Small intestine (tissue), 16 donors: ENCODE results near the gene KDSR. TPM values are rescaled to one million over a fixed set of nuclear protein-coding genes. Genes with fewer than 3 reads are reported as not detected.

Source experiments
- DNase-seq, 2 donors: peaks; one replicate each; pipeline versions ENCODE4 v3.0.0 to v3.0.0-alpha.2; 2013
- FAIRE-seq: peaks from 2 replicates; lab custom pipeline; 2012; peaks lifted over from hg19 to GRCh38; lab: Jason Lieb, UNC
- H3K27ac ChIP-seq, 3 donors: one replicate each; pipeline ENCODE4 v1.5.1; 2013; ENCODE audit warnings: low read length in 2 of 3, mild to moderate bottlenecking in 2 of 3, control low read depth in 1 of 3, inconsistent platforms in 1 of 3, low read depth in 1 of 3, moderate library complexity in 1 of 3
- H3K27me3 ChIP-seq, 3 donors: one replicate each; pipeline ENCODE4 v1.6.1; 2013; ENCODE audit warnings: low read length in 3 of 3, inconsistent platforms in 1 of 3; ENCODE audit not compliant: control insufficient read depth in 3 of 3, insufficient read depth in 3 of 3
- H3K36me3 ChIP-seq, 3 donors: one replicate each; pipeline ENCODE4 v1.6.1; 2013; ENCODE audit warnings: low read length in 3 of 3, inconsistent platforms in 1 of 3, low read depth in 1 of 3, mild to moderate bottlenecking in 1 of 3, moderate library complexity in 1 of 3; ENCODE audit not compliant: control insufficient read depth in 3 of 3, insufficient read depth in 2 of 3
- H3K4me1 ChIP-seq, 3 donors: one replicate each; pipeline ENCODE4 v1.6.1; 2013; ENCODE audit warnings: low read length in 2 of 3, inconsistent platforms in 1 of 3, low read depth in 1 of 3, mild to moderate bottlenecking in 1 of 3, moderate library complexity in 1 of 3; ENCODE audit not compliant: control insufficient read depth in 3 of 3, insufficient read depth in 2 of 3
- H3K4me3 ChIP-seq, 3 donors: one replicate each; pipeline ENCODE4 v1.5.1; 2013; ENCODE audit warnings: low read length in 3 of 3, control low read depth in 1 of 3, inconsistent platforms in 1 of 3, low read depth in 1 of 3, mild to moderate bottlenecking in 1 of 3, moderate library complexity in 1 of 3
- H3K9me3 ChIP-seq, 2 donors: one replicate each; pipeline ENCODE4 v1.6.1; 2013; ENCODE audit warnings: low read depth in 1 of 2, low read length in 1 of 2; ENCODE audit not compliant: control insufficient read depth in 2 of 2, insufficient read depth in 1 of 2
- WGBS, 3 donors: extraction: QIAGEN DNeasy Blood & Tissue Kit; methylation state at CpG; one replicate each; pipeline ENCODE4 v1.1.7; 2013; 5-methylcytosine and 5-hydroxymethylcytosine counted together
- long read RNA-seq, 10 donors: transcript quantifications; one replicate each; lab custom pipeline, GENCODE V29; 2026
- polyA plus RNA-seq, 4 donors: library from polyadenylated mRNA; stranded (reverse) in 3 of 4; unstranded in 1 of 4; fragments of 200-250 nt in 3 of 4; fragments of 120-200 nt in 1 of 4; gene quantifications; one replicate each; pipeline versions ENCODE4 v1.2.1 to v1.2.3, GENCODE V29; 2013
- donor health status: healthy with polysubstance abuse.
- donor health status: control.
- donor health status: control.
- donor health status: Bipolar disorder and iron deficiency.
- donor health status: healthy.

The KDSR gene
- 10 to 100 TPM in 2 of 4 donors, 1 to 10 TPM in 2; 5.8 to 40.6 (median 16.2) TPM for polyA plus RNA-seq
- long read RNA-seq, donor 1: 0 reads
- long read RNA-seq, donor 2, full-length matches to known transcripts: 5 of 5 reads
- long read RNA-seq, donor 2, partial matches to known transcripts: 0 of 5 reads
- long read RNA-seq, donor 2, other reads (novel, unspliced or antisense): 0 of 5 reads
- long read RNA-seq, donor 3, full-length matches to known transcripts: 3 of 3 reads
- long read RNA-seq, donor 3, partial matches to known transcripts: 0 of 3 reads
- long read RNA-seq, donor 3, other reads (novel, unspliced or antisense): 0 of 3 reads
- long read RNA-seq, donor 4: 0 reads
- long read RNA-seq, donor 5, partial matches to known transcripts: 0 of 1 reads
- long read RNA-seq, donor 5, other reads (novel, unspliced or antisense): 0 of 1 reads
- long read RNA-seq, donor 6, full-length matches to known transcripts: 5 of 5 reads
- long read RNA-seq, donor 6, partial matches to known transcripts: 0 of 5 reads
- long read RNA-seq, donor 6, other reads (novel, unspliced or antisense): 0 of 5 reads
- long read RNA-seq, donor 7, full-length matches to known transcripts: 6 of 6 reads
- long read RNA-seq, donor 7, partial matches to known transcripts: 0 of 6 reads
- long read RNA-seq, donor 7, other reads (novel, unspliced or antisense): 0 of 6 reads
- long read RNA-seq, donor 8: 0 reads
- long read RNA-seq, donor 9: 0 reads
- long read RNA-seq, donor 10, full-length matches to known transcripts: 6 of 23 reads
- long read RNA-seq, donor 10, partial matches to known transcripts: 8 of 23 reads
- long read RNA-seq, donor 10, other reads (novel, unspliced or antisense): 9 of 23 reads

DNA sequence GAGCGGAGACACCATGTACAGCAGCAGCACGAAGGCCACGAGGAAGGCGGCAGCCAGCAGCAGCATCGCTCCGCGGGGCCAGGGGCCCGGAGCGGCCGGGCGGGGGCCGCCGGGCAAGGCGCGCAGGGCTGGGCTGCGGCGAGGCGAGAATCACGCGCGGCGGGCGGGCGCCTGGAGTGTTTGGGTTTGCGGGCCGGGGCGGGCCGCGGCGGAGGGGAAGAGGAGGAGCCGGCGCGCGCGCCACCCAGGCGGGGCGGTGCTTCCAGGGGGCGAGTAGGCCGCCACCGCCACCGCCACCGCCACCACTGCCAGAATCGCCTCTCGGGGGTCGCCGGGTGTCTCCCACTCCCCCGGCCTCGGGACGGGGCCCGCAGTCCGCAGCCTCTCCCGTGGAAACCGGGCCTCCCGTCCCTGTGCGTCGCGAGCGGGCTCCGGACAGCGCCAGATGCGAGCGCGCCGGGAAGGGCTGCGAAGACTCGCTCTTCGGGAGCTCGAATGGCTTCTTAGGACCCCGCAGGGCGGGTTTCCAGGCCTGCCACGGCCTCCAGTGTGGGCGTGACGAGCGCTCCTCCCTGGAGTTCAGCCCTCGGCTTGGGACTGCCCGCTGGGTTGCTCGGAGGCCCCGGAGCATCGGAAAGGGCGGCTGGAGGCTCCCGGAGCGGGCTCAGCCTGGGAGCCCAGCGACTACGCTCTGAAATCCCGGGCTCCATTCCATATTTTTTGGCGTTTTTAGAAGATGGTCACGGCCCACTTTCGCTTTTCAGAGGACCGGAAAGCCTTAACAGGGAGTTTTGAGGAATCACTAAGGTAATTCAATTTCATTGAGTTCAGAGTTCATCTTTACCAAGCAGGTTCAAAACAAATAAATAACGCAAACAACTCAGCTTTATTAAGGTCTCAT lies at the start of gene KDSR:
Gene KDSR (minus strand): TSS at position 154 of the 901 bp plus-strand sequence. CDS start 88 bp downstream, at position 66.
- H3K4me1 ChIP-seq: peaks cover 0 to 5% (median 3%) of the 10 kb centered on the region in 3 donors
- 0 to 1% (median 0%) methylated on average over 51 to 90 of the region's 90 CpGs for WGBS, 3 donors
- FAIRE-seq (no peak), DNase-seq (peak; percentile 94 to 98)
- H3K27me3 ChIP-seq: no peaks in the 10 kb centered on the region
- peak within 1 kb of the TSS; percentile 90 to 99 (median 94) for H3K4me3 ChIP-seq
- peaks cover 0 to 3% (median under 1%) of the 10 kb centered on the region in 3 donors for H3K36me3 ChIP-seq
- peaks cover 0 to 7% of the 10 kb centered on the region in 2 donors for H3K9me3 ChIP-seq
- H3K27ac ChIP-seq: peak within 1 kb of the TSS; percentile 89 to 98 (median 97)

GRCh38 chr18:63412953-63413352 lies 45.9 kb upstream of the KDSR start:
- no peak for FAIRE-seq
- no peaks in the 10 kb centered on the region for H3K9me3 ChIP-seq
- peaks cover 0 to 5% (median 0%) of the 10 kb centered on the region in 3 donors for H3K4me1 ChIP-seq
- WGBS, 3 donors: 72 to 87% (median 81%) methylated on average over 4 of the region's 4 CpGs
- peaks cover 8 to 25% (median 8%) of the 10 kb centered on the region in 3 donors for H3K36me3 ChIP-seq
- DNase-seq: no peak
- H3K27me3 ChIP-seq: no peaks in the 10 kb centered on the region
- H3K27ac ChIP-seq: no peak overlapping the region
- no peak overlapping the region for H3K4me3 ChIP-seq

DNA sequence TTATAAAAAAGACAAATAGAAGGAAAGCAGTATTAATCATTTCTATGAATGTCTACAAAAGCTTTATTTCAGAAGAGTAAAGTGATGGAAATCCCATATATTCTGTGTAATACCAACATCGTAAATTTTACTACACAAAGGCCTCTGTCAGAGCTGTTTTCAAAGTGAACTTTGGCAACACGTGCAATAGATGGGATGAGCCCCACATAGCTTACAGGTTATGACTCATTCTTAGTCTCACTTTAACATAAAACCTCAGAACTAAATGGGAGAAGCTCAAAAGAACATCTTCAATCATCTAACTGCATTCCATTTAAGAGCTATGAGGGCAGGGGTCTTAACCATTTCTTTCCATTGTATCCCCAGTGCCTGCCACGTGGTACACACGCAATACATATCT lies 43.8 kb upstream of the KDSR start:
- Histone ChIP-seq H3K4me1 (peaks cover 0 to 5% (median 0%) of the 10 kb centered on the region in 3 donors), H3K27me3 (no peaks in the 10 kb centered on the region), H3K36me3 (peaks cover 11 to 23% (median 12%) of the 10 kb centered on the region in 3 donors), H3K27ac (peak overlapping the region in 1 of 3 donors; percentile 34), H3K4me3 (no peak overlapping the region), H3K9me3 (no peaks in the 10 kb centered on the region)
- 39 to 64% (median 43%) methylated on average over 4 of the region's 4 CpGs for WGBS, 3 donors
- FAIRE-seq: no peak
- DNase-seq: peak; percentile 63 to 82

GRCh38 chr18:63409301-63409700 lies 42.3 kb upstream of the KDSR start:
- no peaks in the 10 kb centered on the region for H3K9me3 ChIP-seq
- no peak overlapping the region for H3K4me3 ChIP-seq
- 75 to 84% (median 79%) methylated on average over 5 of the region's 5 CpGs for WGBS, 3 donors
- no peaks in the 10 kb centered on the region for H3K27me3 ChIP-seq
- FAIRE-seq (no peak), DNase-seq (no peak)
- H3K27ac ChIP-seq: no peak overlapping the region
- H3K36me3 ChIP-seq: peaks cover 8 to 21% (median 12%) of the 10 kb centered on the region in 3 donors
- peaks cover 0 to 5% (median 0%) of the 10 kb centered on the region in 3 donors for H3K4me1 ChIP-seq

GRCh38 chr18:63407734-63408133 lies 40.7 kb upstream of the KDSR start:
- no peak for FAIRE-seq
- WGBS, 3 donors: 31 to 48% (median 37%) methylated on average over 1 of the region's 1 CpG
- H3K36me3 ChIP-seq: peaks cover 13 to 18% (median 16%) of the 10 kb centered on the region in 3 donors
- no peak overlapping the region for H3K27ac ChIP-seq
- no peaks in the 10 kb centered on the region for H3K9me3 ChIP-seq
- peaks cover 0 to 5% (median 0%) of the 10 kb centered on the region in 3 donors for H3K4me1 ChIP-seq
- peak; percentile 15 to 74 for DNase-seq
- no peak overlapping the region for H3K4me3 ChIP-seq
- H3K27me3 ChIP-seq: no peaks in the 10 kb centered on the region

- WGBS, 3 donors: 94 to 95% (median 95%) methylated on average over 3 of the region's 3 CpGs
- DNase-seq (no peak), FAIRE-seq (no peak)
- Histone ChIP-seq H3K36me3 (peaks cover 17 to 30% (median 19%) of the 10 kb centered on the region in 3 donors), H3K27ac (no peak overlapping the region), H3K4me3 (no peak overlapping the region), H3K9me3 (no peaks in the 10 kb centered on the region), H3K27me3 (no peaks in the 10 kb centered on the region), H3K4me1 (peaks cover 0 to 5% (median 0%) of the 10 kb centered on the region in 3 donors)
Observed at GRCh38 chr18:63405986-63406385, 39.0 kb upstream of the KDSR start.

GRCh38 chr18:63402246-63403162 lies 35.5 kb upstream of the KDSR start:
- no peaks in the 10 kb centered on the region for H3K27me3 ChIP-seq
- DNase-seq (peak; percentile 25 to 46), FAIRE-seq (no peak)
- H3K4me3 ChIP-seq: no peak overlapping the region
- WGBS, 3 donors: 92 to 95% (median 93%) methylated on average over 8 of the region's 8 CpGs
- no peaks in the 10 kb centered on the region for H3K4me1 ChIP-seq
- H3K27ac ChIP-seq: peak overlapping the region in 1 of 3 donors; percentile 6
- no peaks in the 10 kb centered on the region for H3K9me3 ChIP-seq
- H3K36me3 ChIP-seq: peaks cover 13 to 31% (median 18%) of the 10 kb centered on the region in 3 donors
